Measurements from ENCODE around the gene SIRT4.
"Not testable (repeated sequence)": the region's sequence is repeated elsewhere in the genome, so short reads cannot be mapped to it uniquely, and the experiment has no call there.

Gene SIRT4

DNA sequence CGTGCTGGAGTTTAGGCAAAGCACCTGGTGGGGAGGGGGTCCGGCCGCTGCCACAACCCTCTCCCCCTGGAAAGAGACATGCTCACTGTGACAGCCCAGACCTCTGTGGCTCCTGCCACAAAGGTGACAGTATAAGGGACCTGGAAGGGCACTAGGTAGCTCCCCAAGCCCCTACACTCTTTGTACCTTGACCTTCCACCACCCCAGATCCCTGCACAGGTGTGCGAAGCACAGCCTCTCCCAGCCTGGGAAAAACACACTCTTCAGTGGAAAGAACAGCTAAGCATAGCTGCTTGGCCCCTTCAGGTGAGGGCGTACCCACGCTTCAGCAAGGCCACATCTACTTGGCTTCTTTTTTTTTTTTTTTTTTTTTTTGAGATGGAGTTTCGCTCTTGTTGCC, 30.4 kb downstream of the SIRT4 start:
- DNase-seq = no peak

DNA sequence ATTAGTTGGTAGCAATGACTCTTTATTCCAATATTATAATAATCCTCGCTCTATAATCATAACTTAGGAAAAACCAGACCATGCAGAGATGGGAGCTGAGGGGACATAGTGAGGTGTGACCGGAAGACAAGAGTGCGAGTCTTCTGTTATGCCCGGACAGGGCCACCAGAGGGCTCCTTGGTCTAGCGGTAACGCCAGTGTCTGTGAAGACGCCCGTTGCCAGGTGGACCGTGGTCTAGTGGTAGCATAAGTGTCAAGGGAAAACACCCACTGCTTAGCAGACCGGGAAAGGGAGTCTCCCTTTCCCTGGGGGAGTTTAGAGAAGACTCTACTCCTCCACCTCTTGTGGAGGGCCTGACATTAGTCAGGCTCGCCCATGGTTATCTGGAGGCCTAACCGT, 33.3 kb downstream of the SIRT4 start:
- DNase-seq = peak in 15 of 56 donors; percentile 2 to 58 (median 13)

DNA sequence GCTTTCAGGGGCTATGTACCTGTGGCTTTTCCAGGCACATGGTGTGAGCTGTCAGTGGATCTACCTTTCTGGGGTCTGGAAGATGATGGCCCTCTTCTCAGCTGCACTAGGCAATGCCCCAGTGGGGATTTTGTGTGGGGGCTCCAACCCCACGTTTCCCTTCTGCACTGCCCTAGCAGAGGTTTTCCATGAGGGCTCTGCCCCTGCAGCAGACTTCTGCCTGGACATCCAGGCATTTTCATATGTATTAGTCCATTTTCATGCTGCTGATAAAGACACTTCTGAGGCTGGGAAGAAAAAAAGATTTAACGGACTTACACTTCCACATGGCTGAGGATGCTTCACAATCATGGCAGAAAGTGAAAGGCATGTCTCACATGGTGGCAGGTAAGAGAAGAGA, 34.3 kb downstream of the SIRT4 start:
- not testable (repeated sequence) for DNase-seq

DNA sequence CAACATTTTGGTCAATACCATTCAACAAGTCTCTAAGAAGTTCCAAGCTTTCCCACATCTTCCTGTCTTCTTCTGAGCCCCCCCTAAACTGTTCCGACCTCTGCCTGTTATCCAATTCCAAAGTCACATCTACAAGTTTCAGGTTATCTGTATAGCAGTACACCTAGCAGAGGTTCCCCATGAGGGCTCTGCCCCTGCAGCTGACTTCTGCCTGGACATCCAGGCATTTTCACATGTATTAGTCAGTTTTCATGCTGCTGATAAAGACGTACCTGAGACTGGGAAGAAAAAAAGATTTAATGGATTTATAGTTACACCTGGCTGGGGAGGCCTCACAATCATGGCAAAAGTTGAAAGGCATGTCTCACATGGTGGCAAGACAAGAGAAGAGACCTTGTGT, 35.6 kb downstream of the SIRT4 start:
- no peak for DNase-seq

DNA sequence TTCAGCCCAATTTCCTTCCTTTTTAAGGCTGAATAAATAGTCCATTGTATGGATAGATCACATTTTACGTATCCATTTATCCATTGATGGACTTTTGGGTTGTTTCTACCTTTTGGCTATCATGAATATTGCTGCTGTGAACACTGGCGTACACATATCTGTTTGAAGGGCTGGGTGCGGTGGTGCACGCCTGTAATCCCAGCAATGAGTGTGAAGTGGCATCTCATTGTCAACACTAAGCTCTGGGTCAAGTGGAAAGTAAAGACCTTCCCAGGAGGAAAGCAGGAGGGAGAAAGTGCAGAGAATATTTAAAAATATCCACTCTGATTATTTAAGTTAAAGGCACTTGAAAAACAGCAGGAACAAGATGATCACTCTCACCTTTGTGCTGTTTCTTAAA, 37.1 kb downstream of the SIRT4 start:
- no peak for DNase-seq

DNA sequence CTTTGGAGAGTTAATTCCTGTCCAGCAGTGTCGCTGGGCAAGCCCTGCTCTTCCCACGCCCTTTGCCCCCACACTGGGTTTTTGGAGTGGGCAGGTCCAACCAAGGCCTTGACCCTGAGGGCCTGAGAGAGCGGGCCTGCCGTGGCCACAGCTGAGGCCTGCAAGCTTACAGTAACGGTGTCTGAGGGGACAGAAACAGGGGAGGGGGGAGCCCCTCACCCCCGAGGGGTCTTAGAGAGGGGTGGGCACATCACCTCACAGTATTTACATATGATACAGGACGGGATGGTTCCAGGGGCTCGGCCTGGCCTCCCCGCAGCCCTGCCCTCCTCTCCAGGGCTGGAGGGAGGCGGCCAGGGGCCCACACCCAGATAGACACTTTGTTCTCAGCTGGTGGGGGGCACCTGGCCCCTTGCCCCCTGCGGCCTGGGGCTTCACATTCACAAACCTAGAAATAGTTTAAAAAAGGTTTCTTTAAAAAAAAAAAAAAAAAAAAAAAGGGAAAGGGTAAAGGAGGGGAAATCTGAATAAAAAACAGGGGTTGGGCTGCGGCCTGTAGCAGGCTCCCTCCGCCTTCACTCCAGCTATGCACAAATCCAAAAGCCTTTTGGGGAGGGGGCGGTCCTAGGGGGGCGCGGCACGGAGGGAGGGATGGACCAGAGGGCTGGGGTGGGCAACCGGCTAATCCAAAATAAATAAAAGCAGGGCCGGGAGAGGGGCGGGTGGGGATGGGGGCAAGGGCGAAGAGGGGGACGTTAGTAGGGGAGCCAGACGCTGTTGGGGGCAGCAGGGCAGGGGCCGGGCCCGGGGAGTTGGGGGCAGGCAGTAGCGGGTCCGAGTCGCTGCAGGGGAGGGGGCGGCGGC, 40.3 kb downstream of the SIRT4 start:
- no peak for DNase-seq

DNA sequence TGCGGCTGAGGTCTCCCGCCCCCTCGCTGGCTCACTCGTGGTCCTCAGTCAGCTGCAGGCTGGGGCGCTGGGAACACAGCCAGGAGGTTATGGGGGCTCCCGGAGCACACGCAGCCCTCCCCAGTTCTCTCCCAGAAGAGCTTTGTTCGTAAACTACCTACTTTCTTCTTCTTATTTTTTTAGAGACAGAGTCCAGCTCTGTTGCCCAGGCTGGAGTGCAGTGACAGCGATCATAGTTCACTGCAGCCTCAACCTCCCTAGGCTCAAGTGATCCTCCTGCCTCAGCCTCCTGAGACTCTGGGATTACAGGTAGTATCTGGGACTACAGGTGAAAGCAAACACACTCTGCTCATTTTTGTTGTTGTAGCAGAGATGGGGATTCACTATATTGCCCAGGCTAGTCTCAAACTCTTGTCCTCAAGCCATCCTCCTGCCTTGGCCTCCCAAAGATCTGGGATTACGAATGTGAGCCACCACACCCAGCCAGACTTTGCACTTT, 41.0 kb downstream of the SIRT4 start:
- no peak for DNase-seq

DNA sequence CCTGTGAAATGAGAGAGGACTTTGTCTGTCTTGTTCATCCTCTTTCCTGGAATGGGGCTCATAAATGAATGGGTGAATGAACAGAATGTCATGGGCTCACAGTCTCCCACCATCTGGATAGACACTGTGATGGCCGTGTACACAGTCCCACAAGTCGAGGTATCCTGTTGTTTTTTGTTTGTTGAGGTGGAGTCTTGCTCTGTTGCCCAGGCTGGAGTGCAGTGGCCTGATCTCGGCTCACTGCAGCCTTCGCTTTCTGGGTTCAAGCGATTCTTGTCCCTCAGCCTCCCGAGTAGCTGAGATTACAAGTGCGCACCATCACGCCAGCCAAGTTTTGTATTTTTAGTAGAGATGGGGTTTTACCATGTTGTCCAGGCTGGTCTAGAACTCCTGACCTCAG, 41.6 kb downstream of the SIRT4 start:
- no peak for DNase-seq

DNA sequence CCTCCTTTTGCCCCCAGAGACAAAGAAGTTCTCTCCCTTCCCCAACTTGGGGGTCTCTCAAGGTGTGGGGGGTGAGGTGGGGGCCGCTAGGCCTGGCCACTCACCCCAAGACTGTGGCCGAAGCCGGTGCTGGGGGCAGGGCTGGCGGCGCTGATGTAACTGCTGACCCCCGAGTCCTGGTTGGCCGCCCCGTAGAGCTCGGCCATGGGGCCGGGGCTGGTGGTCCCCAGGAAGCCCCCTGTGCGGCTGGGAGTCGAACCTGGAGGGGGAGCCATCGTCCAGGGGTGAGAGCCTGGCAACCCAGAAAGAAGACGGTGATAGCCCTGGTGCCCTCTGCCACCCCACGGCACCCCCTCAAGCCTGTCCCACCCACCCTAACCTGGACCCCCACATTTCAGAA, 43.9 kb downstream of the SIRT4 start:
- no peak for DNase-seq

DNA sequence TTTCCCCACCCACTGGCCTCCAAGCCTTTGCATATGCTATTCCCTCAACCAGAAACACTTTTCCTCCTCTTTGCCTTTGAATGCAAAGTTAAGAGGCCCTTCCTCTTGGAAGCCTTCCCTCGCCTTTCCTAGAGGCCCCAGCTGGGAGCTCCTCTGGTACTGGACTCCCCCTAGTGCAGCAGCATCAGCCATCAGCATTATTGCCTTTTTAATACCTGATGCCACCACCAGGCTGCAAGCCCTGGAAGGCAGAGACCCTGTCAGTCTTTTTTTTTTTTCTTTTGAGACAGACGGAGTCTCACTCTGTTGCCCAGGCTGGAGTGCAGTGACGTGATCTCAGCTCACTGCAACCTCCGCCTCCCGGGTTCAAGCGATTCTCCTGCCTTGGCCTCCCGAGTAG, 44.6 kb downstream of the SIRT4 start:
- DNase-seq = no peak

DNA sequence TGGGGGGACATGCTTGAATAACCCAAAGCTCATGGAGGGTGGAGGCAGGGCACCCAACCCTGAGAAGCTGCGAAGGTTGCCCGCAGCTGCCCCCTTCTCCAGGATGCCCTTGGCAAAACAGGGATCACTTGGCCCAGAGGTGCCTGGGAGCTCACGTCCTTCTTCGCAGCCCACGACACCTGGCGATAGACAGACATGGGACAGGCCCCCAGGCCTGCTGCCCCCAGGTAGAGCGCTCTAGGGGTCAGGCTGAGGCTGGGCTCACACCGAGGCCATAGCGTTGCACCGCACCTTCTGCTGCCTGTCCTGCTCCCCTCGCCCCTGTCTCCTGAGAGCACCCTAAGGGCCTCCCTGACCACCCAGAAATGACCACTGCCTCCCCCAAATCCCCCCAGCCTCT, 45.6 kb downstream of the SIRT4 start:
- DNase-seq = no peak

DNA sequence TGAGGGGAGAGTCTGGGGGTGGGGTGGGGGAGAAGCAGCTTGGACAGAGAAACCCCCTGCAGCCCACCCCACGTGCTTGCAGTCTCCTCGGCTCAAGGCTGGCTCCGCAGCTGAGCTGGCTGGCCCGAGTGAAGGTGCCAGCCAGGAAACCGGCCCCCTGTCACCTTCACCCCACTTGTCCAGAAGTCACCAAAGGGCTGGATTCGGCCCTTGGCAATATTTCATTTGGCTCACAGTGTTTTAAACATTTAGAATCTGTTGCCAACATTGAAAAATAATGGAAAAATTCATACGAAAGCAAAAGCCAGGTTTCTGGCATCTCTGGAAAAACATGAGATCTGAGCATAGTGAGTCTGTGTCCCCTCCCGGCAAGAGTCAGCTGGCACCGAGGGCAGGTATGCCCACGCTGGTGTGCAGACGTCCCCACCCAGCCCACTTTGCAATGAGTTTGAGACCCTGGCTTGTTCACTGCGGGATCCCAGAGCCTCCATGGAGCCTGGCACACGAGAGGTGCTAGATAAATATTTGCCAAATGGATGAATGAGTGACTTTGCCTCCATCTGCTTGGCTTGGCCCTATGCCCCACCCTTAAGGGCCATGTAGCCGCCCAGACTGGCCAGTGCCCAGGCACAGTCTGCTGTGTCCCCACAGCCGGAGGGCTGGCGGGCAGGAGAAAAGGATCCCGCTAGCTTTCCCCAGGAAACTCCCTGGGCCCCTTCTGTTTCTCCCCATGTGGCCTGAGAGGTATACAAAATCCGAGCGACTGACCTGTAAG, 48.6 kb downstream of the SIRT4 start:
- DNase-seq = peak in 11 of 56 donors; percentile 1 to 32 (median 13)

DNA sequence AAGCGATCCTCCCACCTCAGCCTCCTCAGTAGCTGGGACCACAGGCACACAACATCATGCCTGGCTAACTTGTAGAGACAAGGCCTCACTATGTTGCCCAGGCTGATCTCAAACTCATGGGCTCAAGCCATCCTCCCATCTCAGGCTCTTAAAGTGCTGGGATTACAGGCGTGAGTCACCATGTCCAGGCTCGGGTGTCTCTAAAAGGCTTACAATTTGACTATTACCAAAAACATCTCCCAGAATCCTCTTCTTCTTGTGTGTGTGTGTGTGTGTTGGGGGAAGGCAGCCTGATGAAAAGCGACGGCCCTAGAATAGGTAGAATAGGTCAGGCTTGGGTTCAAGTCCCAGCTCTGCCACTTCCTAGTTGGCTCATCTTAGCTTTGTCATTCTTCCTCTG, 50.0 kb downstream of the SIRT4 start:
- no peak for DNase-seq

DNA sequence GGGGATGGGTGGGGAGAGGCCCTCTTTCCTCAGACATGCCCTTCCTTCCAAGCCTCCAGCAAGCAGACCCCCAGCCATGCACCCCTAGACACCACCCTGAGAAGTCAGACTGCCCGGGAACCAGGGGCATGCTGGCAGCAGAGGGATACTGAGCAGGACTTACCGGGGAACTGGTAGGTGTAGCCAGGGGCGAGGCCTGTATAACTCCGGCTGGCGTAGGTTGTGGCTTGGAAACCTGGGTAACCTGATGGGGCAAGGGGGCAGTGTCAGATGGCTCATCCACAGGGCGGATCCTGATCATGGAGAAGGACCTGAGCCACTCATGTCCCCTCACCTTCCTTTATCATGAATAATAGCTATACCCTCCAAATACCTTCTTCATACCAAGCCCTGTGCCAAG, 51.0 kb downstream of the SIRT4 start:
- no peak for DNase-seq

DNA sequence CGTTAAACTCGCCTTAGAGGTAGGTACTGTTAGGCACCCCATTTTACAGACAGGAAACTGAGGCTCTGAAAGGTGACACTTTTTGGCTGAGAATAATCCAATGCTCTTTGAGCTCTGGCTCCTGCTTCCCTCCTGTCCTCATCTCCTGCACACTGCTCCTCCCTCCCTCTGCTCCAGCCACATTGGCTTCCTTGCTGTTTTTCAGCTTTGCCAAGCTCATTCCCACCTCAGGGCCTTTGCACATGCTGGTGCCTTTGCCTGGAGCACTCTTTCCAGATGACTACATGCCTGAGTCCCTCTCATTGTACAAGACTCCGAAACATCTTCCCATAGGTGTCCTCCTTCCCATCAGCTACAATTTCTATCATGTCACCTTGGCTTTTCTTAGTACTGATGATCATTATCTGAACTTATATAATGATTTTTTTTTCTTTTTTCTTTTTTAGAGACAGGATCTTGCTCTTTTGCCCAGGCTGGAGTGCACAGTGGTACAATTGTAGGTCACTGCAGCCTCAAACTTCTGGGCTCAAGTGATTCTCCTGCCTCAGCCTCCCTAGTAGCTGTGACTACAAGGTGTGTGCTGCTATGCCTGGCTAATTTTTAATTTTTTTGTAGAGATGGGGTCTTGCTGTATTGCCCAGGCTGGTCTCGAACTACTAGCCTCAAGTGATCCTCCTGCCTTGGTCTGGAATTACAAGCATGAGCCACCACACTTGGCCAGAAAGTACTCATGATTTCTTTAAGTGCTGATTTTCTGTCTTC, 51.6 kb downstream of the SIRT4 start:
- DNase-seq = no peak

DNA sequence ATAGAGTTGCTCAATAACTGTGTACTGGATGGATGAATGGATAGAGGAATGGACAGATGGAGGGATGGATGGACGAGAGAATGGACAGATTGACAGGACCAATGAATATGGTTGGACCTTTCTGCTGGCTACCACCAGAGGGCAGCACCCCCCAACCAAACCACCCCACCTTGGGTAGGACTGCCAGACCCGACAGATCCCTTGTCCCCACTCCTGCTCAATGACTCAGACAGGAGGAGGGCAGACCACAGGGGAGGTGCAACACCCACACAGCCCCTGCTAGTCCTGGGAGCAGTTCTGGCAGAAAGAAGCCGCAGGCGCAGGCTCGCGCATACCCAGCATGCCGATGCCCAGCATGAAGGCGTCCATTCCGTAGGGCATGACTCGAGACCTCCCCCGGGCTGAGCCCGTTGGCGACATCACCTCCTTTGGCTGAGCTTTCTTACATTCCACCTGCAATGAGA, 54.5 kb downstream of the SIRT4 start:
- peak in 54 of 56 donors; percentile 17 to 82 (median 56) for DNase-seq

DNA sequence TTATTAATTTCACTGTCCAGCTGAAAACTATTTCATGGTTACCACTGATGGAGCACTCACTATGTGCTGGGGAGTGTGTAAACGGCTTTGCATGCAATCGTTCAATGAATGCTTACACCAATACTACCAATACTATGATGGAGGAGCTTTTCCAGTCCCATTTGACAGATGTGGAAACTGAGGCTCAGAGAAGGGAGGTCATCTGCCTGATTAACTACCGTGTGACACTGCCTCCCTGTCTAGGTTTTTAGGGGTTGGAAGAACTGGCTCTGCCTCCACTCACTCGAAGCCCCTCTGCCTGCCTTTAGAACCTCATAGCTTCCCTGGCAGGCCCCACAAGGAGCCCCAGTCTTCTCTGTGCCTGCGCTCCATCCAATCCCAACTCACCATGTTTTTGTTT, 55.0 kb downstream of the SIRT4 start:
- DNase-seq = no peak

DNA sequence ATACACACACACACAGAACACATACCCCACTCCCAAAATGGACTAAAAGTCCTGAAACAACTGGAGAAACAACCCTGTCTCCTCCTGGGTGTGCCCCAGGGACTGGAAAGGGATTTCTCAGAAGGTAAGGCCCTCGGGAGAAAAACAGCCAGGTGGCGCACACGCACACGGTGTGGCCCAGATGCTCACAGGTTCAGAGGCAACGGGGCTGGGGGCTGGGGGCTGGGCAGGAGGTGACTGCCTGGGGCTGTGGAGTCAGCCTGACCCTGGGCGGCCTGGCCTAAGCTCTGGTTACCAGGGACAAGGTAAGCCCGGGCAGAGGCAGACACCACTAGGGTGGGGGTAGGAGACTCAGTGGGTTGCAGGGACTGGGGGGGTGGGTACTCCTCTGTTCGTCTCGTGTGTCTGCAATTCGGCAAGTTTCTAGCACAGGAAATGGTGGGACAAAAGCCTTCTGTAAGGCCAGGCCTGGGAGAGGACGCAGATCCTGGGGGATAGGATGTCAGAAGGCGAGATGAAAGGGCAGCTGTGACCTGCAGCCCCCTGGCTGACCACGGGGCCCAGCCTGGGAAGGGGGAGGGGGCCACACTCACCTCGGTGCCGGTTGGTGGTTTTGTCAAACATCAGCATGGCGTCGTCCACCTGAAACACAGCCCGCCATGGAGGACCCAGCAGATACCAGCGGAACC, 56.4 kb downstream of the SIRT4 start:
- DNase-seq = no peak

DNA sequence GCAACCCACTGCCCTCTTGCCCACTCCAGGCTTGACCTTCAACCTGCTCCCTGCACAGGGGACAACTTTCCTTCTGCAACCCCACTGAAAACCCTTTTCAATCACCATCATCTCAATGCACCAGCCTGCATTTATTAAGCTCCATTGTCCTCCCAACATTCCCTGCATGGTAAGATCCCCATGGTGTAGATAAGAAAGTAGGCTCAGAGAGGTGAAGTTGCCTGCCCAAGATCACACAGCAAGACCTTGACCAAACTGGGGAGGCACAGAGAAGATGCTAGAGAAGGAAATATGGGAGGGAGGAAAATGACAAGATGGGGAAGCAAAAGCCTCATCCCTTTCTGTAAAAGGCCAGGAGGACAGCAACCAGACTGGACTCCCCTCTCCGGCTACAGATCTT, 57.0 kb downstream of the SIRT4 start:
- no peak for DNase-seq

DNA sequence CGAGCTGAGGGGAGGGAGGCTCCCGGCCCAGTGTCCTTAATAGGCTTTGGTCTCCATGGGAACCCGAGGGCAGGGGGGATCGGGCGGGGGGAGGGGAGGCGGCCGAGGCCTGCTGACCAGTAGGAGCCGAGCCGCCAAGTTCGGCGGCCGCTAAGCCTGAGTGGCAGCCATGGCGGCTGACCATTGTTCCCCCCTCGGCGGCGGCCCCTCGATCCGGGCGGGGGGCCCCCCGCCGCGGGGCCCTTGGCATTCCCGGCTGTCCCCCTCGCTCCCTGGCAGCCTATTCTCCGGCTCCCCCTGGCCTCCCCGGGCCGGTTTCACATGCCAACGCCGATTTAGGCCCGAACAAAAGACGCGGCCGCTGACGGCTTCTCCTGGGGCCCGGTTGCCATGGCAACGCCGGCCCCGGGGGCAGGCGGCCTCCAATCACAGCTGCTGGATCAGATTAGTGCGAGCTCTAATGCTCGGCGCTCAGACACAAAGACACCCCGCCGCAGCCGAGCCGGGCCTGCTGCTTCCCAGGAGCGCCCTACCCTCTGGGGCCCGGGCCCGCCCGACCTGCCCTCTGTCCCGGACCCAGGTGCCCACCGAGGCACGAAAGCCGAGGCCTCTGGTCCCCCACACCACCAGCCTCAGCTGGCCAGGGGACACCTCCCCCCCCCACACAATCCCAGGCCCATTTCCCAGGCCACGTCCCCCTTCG, 59.5 kb downstream of the SIRT4 start:
- DNase-seq = peak in 53 of 56 donors; percentile 19 to 93 (median 77)

All from amygdala (tissue), 56 donors.